Lower leg skin (tissue), 3 donors: ENCODE data around the gene ADA.

Source experiments
- POLR2A ChIP-seq, 2 donors: fragments of 450-650 bp; IDR thresholded peaks; one replicate each; pipeline ENCODE4 v1.6.1; 2016 to 2017; ENCODE audit warnings: antibody characterized with exemption in 2 of 2, mild to moderate bottlenecking in 1 of 2, moderate library complexity in 1 of 2
- TF ChIP-seq, protein P1 (sequence below), 3 donors: fragments of 450-650 bp; IDR thresholded peaks; one replicate each; pipeline ENCODE4 v1.5.1; 2016; ENCODE audit warnings: antibody characterized with exemption in 3 of 3, mild to moderate bottlenecking in 3 of 3, moderate library complexity in 2 of 3

DNA sequence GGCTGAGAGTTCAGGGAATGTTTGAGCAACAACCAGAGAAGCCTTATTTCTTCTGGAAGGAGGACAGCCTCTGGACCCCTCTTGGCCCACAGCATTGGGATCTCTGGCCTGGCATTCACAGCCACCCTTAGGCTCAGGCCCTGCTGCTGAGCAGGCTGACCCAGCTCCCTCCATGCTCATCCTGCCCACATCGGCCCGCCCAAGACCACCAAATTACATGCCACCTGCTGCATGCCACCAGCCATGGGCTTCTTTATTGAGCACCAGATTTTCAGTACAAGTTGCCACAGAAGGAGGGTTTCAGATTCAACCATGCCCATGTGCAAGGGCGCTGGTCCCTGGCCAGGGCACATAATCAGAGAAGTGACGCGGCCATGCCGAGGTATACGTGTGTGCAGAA lies 32.2 kb downstream of the ADA start:
- TF ChIP-seq, protein P1, sequence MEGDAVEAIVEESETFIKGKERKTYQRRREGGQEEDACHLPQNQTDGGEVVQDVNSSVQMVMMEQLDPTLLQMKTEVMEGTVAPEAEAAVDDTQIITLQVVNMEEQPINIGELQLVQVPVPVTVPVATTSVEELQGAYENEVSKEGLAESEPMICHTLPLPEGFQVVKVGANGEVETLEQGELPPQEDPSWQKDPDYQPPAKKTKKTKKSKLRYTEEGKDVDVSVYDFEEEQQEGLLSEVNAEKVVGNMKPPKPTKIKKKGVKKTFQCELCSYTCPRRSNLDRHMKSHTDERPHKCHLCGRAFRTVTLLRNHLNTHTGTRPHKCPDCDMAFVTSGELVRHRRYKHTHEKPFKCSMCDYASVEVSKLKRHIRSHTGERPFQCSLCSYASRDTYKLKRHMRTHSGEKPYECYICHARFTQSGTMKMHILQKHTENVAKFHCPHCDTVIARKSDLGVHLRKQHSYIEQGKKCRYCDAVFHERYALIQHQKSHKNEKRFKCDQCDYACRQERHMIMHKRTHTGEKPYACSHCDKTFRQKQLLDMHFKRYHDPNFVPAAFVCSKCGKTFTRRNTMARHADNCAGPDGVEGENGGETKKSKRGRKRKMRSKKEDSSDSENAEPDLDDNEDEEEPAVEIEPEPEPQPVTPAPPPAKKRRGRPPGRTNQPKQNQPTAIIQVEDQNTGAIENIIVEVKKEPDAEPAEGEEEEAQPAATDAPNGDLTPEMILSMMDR (IDR thresholded peaks at IDR 0.05) = no peak
- no peak for TF ChIP-seq POLR2A (IDR thresholded peaks at IDR 0.05)
